ENCODE data around the gene ZNF132. TPM values are rescaled to one million over a fixed set of nuclear protein-coding genes. Genes with fewer than 3 reads are reported as not detected.
"Not testable (repeated sequence)": the region's sequence is repeated elsewhere in the genome, so short reads cannot be mapped to it uniquely, and the experiment has no call there.

ZNF132 gene
- total RNA-seq (1 to 10 TPM; 1.4 to 6.1 (median 2.1) TPM), polyA plus RNA-seq (1 to 10 TPM; 1.1 to 2.0 TPM)

DNA sequence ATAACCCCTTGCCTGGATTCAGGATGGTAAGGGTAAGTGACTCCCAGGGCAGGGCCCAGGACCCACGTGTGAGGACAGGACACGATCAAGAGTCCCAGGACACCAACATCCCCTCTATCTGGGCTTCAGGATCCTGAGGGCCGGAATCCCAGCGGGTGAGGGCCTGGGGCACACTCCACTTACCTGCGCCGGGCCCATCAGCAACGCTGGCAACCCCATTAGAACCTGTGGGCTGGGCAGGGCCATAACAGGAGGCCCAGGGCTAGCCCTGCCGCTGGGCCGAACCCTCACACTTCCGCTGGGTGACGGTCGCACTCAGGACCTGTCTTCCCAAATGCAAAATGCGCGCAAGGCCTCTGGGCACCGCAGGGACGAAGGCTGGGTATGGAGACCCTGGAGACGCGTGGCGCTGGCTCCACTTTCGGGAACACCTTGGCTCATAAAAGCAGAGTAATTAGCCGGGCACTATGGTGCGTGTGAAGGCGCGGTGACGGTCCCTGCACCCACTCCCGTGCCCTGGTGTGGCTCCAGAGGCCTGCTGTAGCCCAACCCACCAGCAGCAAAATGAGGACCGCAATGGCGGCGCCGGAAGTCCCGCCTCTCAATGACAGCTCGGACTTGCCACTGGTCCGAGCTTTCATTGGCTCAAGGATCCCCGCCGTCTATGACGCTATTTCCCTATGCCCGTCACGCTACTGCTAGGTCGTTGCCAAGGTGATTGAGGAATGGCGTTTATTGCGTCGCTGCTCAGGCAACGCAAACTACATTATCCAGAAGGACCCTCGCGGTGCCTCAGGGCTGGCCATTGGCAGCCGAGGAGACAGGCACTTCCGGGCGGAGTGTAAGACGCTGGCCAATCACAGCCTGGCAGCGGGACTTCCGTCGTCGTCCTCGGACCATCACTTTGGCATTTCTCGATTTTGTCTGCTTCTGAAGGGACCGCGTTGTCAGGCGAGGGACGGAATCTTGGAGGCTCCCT, at the start of gene ZNF132:
TSS of gene ZNF132 (minus strand) at position 578 of the 979 bp plus-strand sequence. CDS start at position 246, 332 bp downstream.
- Histone ChIP-seq H3K27ac (peak within 1 kb of the TSS; percentile 9 to 66 (median 50)), H3K4me1 (peaks cover 0 to 8% (median 0%) of the 10 kb centered on the region in 3 donors), H3K9me3 (peaks cover 0 to 6% (median under 1%) of the 10 kb centered on the region in 4 donors), H3K4me3 (peak within 1 kb of the TSS; percentile 42 to 85 (median 52)), H3K27me3 (no peaks in the 10 kb centered on the region), H3K36me3 (peaks cover under 1 to 24% (median 13%) of the 10 kb centered on the region in 3 donors)
- FAIRE-seq (peak; percentile 98), DNase-seq (peak; percentile 89 to 99 (median 97)), ATAC-seq (peak; percentile 97 to 99 (median 98))
- 6 to 7% methylated on average over 59 of the region's 59 CpGs for WGBS, 2 donors
- TF ChIP-seq, protein P1, sequence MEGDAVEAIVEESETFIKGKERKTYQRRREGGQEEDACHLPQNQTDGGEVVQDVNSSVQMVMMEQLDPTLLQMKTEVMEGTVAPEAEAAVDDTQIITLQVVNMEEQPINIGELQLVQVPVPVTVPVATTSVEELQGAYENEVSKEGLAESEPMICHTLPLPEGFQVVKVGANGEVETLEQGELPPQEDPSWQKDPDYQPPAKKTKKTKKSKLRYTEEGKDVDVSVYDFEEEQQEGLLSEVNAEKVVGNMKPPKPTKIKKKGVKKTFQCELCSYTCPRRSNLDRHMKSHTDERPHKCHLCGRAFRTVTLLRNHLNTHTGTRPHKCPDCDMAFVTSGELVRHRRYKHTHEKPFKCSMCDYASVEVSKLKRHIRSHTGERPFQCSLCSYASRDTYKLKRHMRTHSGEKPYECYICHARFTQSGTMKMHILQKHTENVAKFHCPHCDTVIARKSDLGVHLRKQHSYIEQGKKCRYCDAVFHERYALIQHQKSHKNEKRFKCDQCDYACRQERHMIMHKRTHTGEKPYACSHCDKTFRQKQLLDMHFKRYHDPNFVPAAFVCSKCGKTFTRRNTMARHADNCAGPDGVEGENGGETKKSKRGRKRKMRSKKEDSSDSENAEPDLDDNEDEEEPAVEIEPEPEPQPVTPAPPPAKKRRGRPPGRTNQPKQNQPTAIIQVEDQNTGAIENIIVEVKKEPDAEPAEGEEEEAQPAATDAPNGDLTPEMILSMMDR (IDR thresholded peaks at IDR 0.05): no peak
- intact Hi-C loops (cut with DNase I): no loop called here

DNA sequence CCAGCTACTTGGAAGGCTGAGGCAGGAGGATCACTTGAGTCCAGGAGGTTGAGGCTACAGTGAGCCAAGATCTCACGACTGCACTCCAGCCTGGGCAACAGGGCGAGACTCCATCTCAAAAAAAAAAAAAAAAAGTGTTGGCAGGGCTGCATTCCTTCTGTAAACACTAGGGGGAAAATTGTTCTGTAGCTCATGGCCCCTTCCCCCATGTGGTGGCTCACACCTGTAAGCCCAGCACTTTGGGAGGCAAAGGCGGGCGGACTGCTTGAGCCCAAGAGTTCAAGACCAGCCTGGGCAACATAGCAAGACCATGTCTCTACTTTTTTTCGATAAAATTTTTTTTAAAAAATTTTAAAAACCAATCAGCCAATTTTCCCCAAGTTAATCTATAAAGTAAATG, 44.4 kb upstream of the ZNF132 start:
- H3K4me1 ChIP-seq; FAIRE-seq; ATAC-seq; intact Hi-C loops (cut with DNase I); H3K4me3 ChIP-seq; DNase-seq; H3K9me3 ChIP-seq; H3K27me3 ChIP-seq; H3K27ac ChIP-seq: not testable (repeated sequence)
- WGBS, 2 donors: 92 to 96% methylated on average over 5 of the region's 5 CpGs
- H3K36me3 ChIP-seq: peaks cover 0 to 11% (median 0%) of the 10 kb centered on the region in 3 donors

DNA sequence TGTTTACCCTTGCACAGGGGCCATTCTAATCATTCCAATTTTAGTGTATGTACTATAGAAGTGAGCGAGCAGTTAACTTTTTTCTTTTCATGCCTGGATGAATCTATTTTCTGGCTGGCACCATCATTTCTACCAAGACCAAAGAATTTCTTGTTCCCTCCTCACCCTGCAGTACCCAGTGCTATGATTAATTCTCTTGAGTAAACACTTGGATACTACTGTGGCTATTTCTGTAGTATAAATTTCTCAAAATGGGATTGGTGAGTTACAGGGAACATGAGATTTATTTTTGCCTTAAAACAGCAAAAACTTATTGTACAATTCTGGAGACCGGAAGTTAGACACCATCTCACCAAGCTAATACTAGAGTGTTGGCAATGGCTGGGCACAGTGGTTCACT, 43.8 kb upstream of the ZNF132 start:
- Histone ChIP-seq H3K27me3 (no peaks in the 10 kb centered on the region), H3K4me3 (no peak overlapping the region), H3K9me3 (no peaks in the 10 kb centered on the region), H3K27ac (no peak overlapping the region), H3K36me3 (peaks cover 0 to 11% (median 0%) of the 10 kb centered on the region in 3 donors), H3K4me1 (no peaks in the 10 kb centered on the region)
- TF ChIP-seq, protein P1 (IDR thresholded peaks at IDR 0.05): no peak
- ATAC-seq (no peak), FAIRE-seq (no peak), DNase-seq (no peak)
- intact Hi-C loops (cut with DNase I): no loop called here
- 94 to 95% methylated on average over 2 of the region's 2 CpGs for WGBS, 2 donors

DNA sequence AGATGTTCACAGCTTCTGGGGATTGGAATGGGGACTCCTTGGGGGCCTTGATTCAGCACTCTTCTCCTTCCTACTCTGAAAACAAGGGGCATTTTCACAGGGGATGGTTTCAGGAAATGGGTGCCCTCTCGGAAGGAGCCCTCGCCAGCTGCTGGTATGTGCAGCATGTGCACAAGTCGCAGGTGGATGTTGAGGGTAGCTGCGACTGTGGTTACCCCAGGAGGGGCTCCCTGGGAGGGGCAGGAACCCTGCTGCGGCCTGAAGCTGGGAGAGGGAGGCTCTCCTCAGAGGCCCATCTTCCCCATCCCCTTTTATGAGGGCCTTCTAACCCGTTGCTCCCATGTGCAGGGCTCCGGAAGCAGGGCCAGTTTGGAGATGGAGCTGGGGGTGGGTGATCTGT, 42.4 kb upstream of the ZNF132 start:
- no peaks in the 10 kb centered on the region for H3K4me1 ChIP-seq
- TF ChIP-seq, protein P1 (IDR thresholded peaks at IDR 0.05): no peak
- H3K9me3 ChIP-seq: no peaks in the 10 kb centered on the region
- 90 to 92% methylated on average over 7 of the region's 7 CpGs for WGBS, 2 donors
- no peak overlapping the region for H3K27ac ChIP-seq
- peaks cover 0 to 11% (median 0%) of the 10 kb centered on the region in 3 donors for H3K36me3 ChIP-seq
- intact Hi-C loops (cut with DNase I): no loop called here
- H3K27me3 ChIP-seq: no peaks in the 10 kb centered on the region
- no peak overlapping the region for H3K4me3 ChIP-seq
- FAIRE-seq: no peak
- no peak for ATAC-seq
- DNase-seq: peak in 1 of 6 donors; percentile 20

DNA sequence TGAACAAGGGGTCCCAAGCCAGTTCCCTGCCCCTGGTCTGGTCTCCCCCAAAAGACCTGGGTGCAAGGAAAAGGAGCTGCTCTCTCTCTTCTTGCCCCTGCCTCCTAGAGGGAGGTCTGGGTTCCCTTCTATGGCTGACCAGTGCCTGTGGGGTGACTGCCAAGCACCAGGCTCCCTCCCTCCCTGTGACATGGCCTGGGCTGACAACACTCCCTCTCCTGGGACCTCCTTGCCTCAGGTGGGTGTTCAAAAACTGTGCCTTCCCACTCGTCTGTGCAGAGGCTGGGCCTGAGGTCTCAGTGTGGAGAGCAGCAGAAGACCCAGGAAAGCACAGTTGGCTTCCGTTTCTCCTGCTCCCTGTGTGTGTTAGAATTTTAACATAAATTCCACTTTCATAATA, 40.9 kb upstream of the ZNF132 start:
- H3K9me3 ChIP-seq: no peaks in the 10 kb centered on the region
- H3K4me3 ChIP-seq: no peak overlapping the region
- peaks cover 0 to 4% (median 0%) of the 10 kb centered on the region in 3 donors for H3K4me1 ChIP-seq
- intact Hi-C loops (cut with DNase I): no loop called here
- peaks cover 0 to 11% (median 0%) of the 10 kb centered on the region in 3 donors for H3K36me3 ChIP-seq
- FAIRE-seq (no peak), ATAC-seq (no peak), DNase-seq (peak in 1 of 6 donors; percentile 21)
- no peak overlapping the region for H3K27ac ChIP-seq
- TF ChIP-seq, protein P1 (IDR thresholded peaks at IDR 0.05): no peak
- H3K27me3 ChIP-seq: no peaks in the 10 kb centered on the region
- 74 to 75% methylated on average over 2 of the region's 2 CpGs for WGBS, 2 donors

Data from pancreas (tissue), 10 donors.